Nephron progenitor cell (in vitro differentiated cells): ENCODE measurements around the gene BEND7.
"Not testable (repeated sequence)": the region's sequence is repeated elsewhere in the genome, so short reads cannot be mapped to it uniquely, and the experiment has no call there.

ENCODE experiments used
- DNase-seq: peaks from one replicate; pipeline ENCODE4 v3.0.0; 2021
- H3K27ac Mint-ChIP-seq: 2 replicates; pipeline ENCODE4 v1.8.0; 2021; ENCODE audit warnings: mild to moderate bottlenecking, moderate library complexity, mixed read lengths
- H3K27me3 Mint-ChIP-seq: 2 replicates; pipeline ENCODE4 v1.8.0; 2021; ENCODE audit warnings: mild to moderate bottlenecking, low read depth, mixed read lengths; ENCODE audit not compliant: poor library complexity
- H3K36me3 Mint-ChIP-seq: 2 replicates; pipeline ENCODE4 v1.8.0; 2021; ENCODE audit warnings: low read depth, mixed read lengths
- H3K4me1 Mint-ChIP-seq: 2 replicates; pipeline ENCODE4 v1.8.0; 2021; ENCODE audit warnings: mixed read lengths
- H3K4me3 Mint-ChIP-seq: 2 replicates; pipeline ENCODE4 v1.8.0; 2021; ENCODE audit warnings: mild to moderate bottlenecking, moderate library complexity, mixed read lengths
- H3K9me3 Mint-ChIP-seq: 2 replicates; pipeline ENCODE4 v1.8.0; 2021; ENCODE audit warnings: mild to moderate bottlenecking, moderate library complexity, mixed read lengths
- CTCF ChIP-seq: fragments of 200-600 bp; sonication (generic); IDR thresholded peaks from 2 replicates; pipeline ENCODE4 v1.5.0; 2021; ENCODE audit warnings: antibody characterized with exemption

BEND7 gene

GRCh38 chr10:13414137-13414536, 114.7 kb downstream of the BEND7 start:
- no peak for TF ChIP-seq CTCF
- no peak overlapping the region for H3K4me3 Mint-ChIP-seq
- no peak overlapping the region for H3K27ac Mint-ChIP-seq
- DNase-seq, result no peak
- H3K9me3 Mint-ChIP-seq, result peaks cover 25% of the 10 kb centered on the region
- H3K27me3 Mint-ChIP-seq, result peaks cover 6% of the 10 kb centered on the region
- no peaks in the 10 kb centered on the region for H3K36me3 Mint-ChIP-seq
- peaks cover 18% of the 10 kb centered on the region for H3K4me1 Mint-ChIP-seq

- Mint-ChIP-seq H3K36me3 (no peaks in the 10 kb centered on the region), H3K27me3 (peaks cover 6% of the 10 kb centered on the region), H3K27ac (no peak overlapping the region), H3K9me3 (peaks cover 25% of the 10 kb centered on the region), H3K4me3 (no peak overlapping the region), H3K4me1 (peaks cover 15% of the 10 kb centered on the region)
- DNase-seq, result no peak
- no peak for TF ChIP-seq CTCF
Observed at GRCh38 chr10:13412894-13413293, 115.9 kb downstream of the BEND7 start.

- Mint-ChIP-seq H3K36me3 (no peaks in the 10 kb centered on the region), H3K27me3 (peaks cover 8% of the 10 kb centered on the region), H3K9me3 (peaks cover 19% of the 10 kb centered on the region), H3K4me1 (peaks cover 13% of the 10 kb centered on the region), H3K4me3 (no peak overlapping the region), H3K27ac (no peak overlapping the region)
- no peak for DNase-seq
- TF ChIP-seq CTCF, result no peak
Observed at GRCh38 chr10:13404791-13405190, 124.0 kb downstream of the BEND7 start.

GRCh38 chr10:13404305-13404759, 124.5 kb downstream of the BEND7 start:
- peaks cover 23% of the 10 kb centered on the region for H3K9me3 Mint-ChIP-seq
- peaks cover 8% of the 10 kb centered on the region for H3K27me3 Mint-ChIP-seq
- H3K36me3 Mint-ChIP-seq, result no peaks in the 10 kb centered on the region
- H3K4me3 Mint-ChIP-seq, result no peak overlapping the region
- no peak overlapping the region for H3K27ac Mint-ChIP-seq
- peaks cover 13% of the 10 kb centered on the region for H3K4me1 Mint-ChIP-seq
- DNase-seq, result no peak
- TF ChIP-seq CTCF, result no peak

GRCh38 chr10:13403426-13403825, 125.4 kb downstream of the BEND7 start:
- not testable (repeated sequence) for H3K27me3 Mint-ChIP-seq, DNase-seq, H3K27ac Mint-ChIP-seq, H3K36me3 Mint-ChIP-seq, H3K4me3 Mint-ChIP-seq
- H3K4me1 Mint-ChIP-seq, result peaks cover 13% of the 10 kb centered on the region
- peaks cover 30% of the 10 kb centered on the region for H3K9me3 Mint-ChIP-seq

- Mint-ChIP-seq H3K27ac (no peak overlapping the region), H3K4me3 (no peak overlapping the region)
- no peak for DNase-seq
Observed at GRCh38 chr10:13402021-13402420, 126.8 kb downstream of the BEND7 start.

More at GRCh38 chr10:13402021-13402420, 126.8 kb downstream of the BEND7 start:
- H3K9me3 Mint-ChIP-seq, result peaks cover 26% of the 10 kb centered on the region
- H3K27me3 Mint-ChIP-seq, result peaks cover 8% of the 10 kb centered on the region
- H3K4me1 Mint-ChIP-seq, result peaks cover 13% of the 10 kb centered on the region
- no peak for TF ChIP-seq CTCF
- no peaks in the 10 kb centered on the region for H3K36me3 Mint-ChIP-seq
